SK-N-SH treated with all-trans-retinoic acid at 6 μM for 48 hours (cell line): ENCODE measurements around the gene CLK3.

ENCODE experiments used
- ATAC-seq: fragments of 200-7000 bp; cut with Tn5 transposase; 3 replicates; pipeline ENCODE4 v1.9.1; 2020; ENCODE audit warnings: mild to moderate bottlenecking, moderate library complexity
- ARNTL ChIP-seq: fragments of 450-650 bp; formaldehyde crosslinking; IDR thresholded peaks from 2 replicates; pipeline ENCODE4 v1.5.0; 2020; ENCODE audit warnings: low read depth, mild to moderate bottlenecking, moderate library complexity, borderline replicate concordance
- BACH2 ChIP-seq: fragments of 250-450 bp; sonication (Bioruptor Pico); IDR thresholded peaks from 2 replicates; pipeline ENCODE4 v1.9.0; 2021; ENCODE audit warnings: mild to moderate bottlenecking, borderline replicate concordance
- CSDC2 ChIP-seq: fragments of 250-450 bp; sonication (Bioruptor Pico); IDR thresholded peaks from 2 replicates; pipeline ENCODE4 v1.5.0; 2020; ENCODE audit warnings: mild to moderate bottlenecking, moderate library complexity
- GLIS3 ChIP-seq: fragments of 250-450 bp; sonication (Bioruptor Pico); IDR thresholded peaks from 2 replicates; pipeline ENCODE4 v1.5.0; 2020; ENCODE audit warnings: mild to moderate bottlenecking, moderate library complexity
- ISL1 ChIP-seq: fragments of 250-450 bp; sonication (Bioruptor Pico); IDR thresholded peaks from 2 replicates; pipeline ENCODE4 v2.1.2; 2022; ENCODE audit warnings: mild to moderate bottlenecking, moderate library complexity
- OSR1 ChIP-seq: fragments of 250-450 bp; sonication (Bioruptor Pico); IDR thresholded peaks from 2 replicates; pipeline ENCODE4 v1.8.0; 2022; ENCODE audit warnings: moderate library complexity, mild to moderate bottlenecking, inconsistent platforms
- PPARA ChIP-seq: fragments of 250-450 bp; sonication (Bioruptor Pico); IDR thresholded peaks from 2 replicates; pipeline ENCODE4 v1.5.0; 2020; ENCODE audit warnings: mild to moderate bottlenecking, borderline replicate concordance
- RARB ChIP-seq: fragments of 250-450 bp; sonication (Bioruptor Pico); IDR thresholded peaks from 2 replicates; pipeline ENCODE4 v1.8.0; 2021; ENCODE audit warnings: mild to moderate bottlenecking, moderate library complexity
- SNAI2 ChIP-seq: fragments of 250-450 bp; sonication (Bioruptor Pico); IDR thresholded peaks from 2 replicates; pipeline ENCODE4 v1.5.0; 2020; ENCODE audit warnings: mild to moderate bottlenecking, moderate library complexity
- TCF4 ChIP-seq: fragments of 250-450 bp; sonication (Bioruptor Pico); IDR thresholded peaks from 2 replicates; pipeline ENCODE4 v1.8.0; 2021; ENCODE audit warnings: mild to moderate bottlenecking, moderate library complexity, borderline replicate concordance
- TOX ChIP-seq: fragments of 250-450 bp; sonication (Bioruptor Pico); IDR thresholded peaks from 2 replicates; pipeline ENCODE4 v1.8.0; 2021; ENCODE audit warnings: mild to moderate bottlenecking, moderate library complexity, borderline replicate concordance
- ZC3H10 ChIP-seq: fragments of 250-450 bp; sonication (Bioruptor Pico); IDR thresholded peaks from 2 replicates; pipeline ENCODE4 v1.5.1; 2021; ENCODE audit warnings: mild to moderate bottlenecking, moderate library complexity
- ZFP3 ChIP-seq: fragments of 250-450 bp; sonication (Bioruptor Pico); IDR thresholded peaks from 2 replicates; pipeline ENCODE4 v1.5.0; 2020; ENCODE audit warnings: mild to moderate bottlenecking, moderate library complexity
- ZFP30 ChIP-seq: fragments of 450-650 bp; formaldehyde crosslinking; IDR thresholded peaks from 2 replicates; pipeline ENCODE4 v1.5.0; 2022; ENCODE audit warnings: mild to moderate bottlenecking, moderate library complexity
- ZNF70 ChIP-seq: fragments of 450-650 bp; formaldehyde crosslinking; IDR thresholded peaks from 2 replicates; pipeline ENCODE4 v1.5.0; 2020; ENCODE audit warnings: mild to moderate bottlenecking, moderate library complexity
- ZNF8 ChIP-seq: fragments of 450-650 bp; formaldehyde crosslinking; IDR thresholded peaks from 2 replicates; pipeline ENCODE4 v1.5.0; 2020; ENCODE audit warnings: mild to moderate bottlenecking, moderate library complexity
- TF ChIP-seq, protein P1 (sequence below): fragments of 250-450 bp; sonication (Bioruptor Pico); IDR thresholded peaks from 2 replicates; pipeline ENCODE4 v1.8.0; 2021; ENCODE audit warnings: low read depth, mild to moderate bottlenecking, moderate library complexity, borderline replicate concordance
- TF ChIP-seq, protein P2 (sequence below): fragments of 250-450 bp; sonication (Bioruptor Pico); IDR thresholded peaks from 2 replicates; pipeline ENCODE4 v1.8.0; 2020; ENCODE audit warnings: mild to moderate bottlenecking, moderate library complexity, borderline replicate concordance
- TF ChIP-seq, protein P3 (sequence below): fragments of 250-450 bp; sonication (Bioruptor Pico); IDR thresholded peaks from 2 replicates; pipeline ENCODE4 v1.5.0; 2020; ENCODE audit warnings: mild to moderate bottlenecking, moderate library complexity

The CLK3 gene

DNA sequence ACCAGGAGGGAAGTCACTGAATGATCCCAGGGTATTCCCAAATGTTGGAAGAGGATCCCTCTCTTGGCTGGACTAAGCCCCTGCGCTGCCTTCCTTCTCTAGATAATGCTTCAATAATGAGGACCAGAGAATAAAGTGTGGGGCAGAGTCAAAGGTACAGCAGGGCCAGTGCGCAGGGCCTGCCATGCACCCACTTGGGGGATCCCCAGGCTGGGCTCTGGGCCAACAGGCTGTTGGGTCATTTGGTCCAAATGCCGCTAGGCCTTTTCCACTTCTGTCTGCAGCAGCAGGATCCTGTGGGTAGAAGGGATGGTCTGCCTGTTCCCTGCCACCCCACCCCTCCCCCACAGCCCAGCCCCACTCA is 5.7 kb upstream of the CLK3 start:
- ATAC-seq, result no peak
- TF ChIP-seq ZNF8 (no peak), ZC3H10 (CRISPR knock-in tag) (no peak), OSR1 (CRISPR knock-in tag) (no peak), GLIS3 (CRISPR knock-in tag) (no peak), SNAI2 (CRISPR knock-in tag) (no peak), ZFP30 (CRISPR knock-in tag) (no peak), TCF4 (no peak), TOX (CRISPR knock-in tag) (no peak), PPARA (CRISPR knock-in tag) (no peak), BACH2 (CRISPR knock-in tag) (no peak), ARNTL (CRISPR knock-in tag) (no peak), ZFP3 (CRISPR knock-in tag) (no peak), ISL1 (CRISPR knock-in tag) (no peak), RARB (CRISPR knock-in tag) (no peak)
- TF ChIP-seq, protein P1, sequence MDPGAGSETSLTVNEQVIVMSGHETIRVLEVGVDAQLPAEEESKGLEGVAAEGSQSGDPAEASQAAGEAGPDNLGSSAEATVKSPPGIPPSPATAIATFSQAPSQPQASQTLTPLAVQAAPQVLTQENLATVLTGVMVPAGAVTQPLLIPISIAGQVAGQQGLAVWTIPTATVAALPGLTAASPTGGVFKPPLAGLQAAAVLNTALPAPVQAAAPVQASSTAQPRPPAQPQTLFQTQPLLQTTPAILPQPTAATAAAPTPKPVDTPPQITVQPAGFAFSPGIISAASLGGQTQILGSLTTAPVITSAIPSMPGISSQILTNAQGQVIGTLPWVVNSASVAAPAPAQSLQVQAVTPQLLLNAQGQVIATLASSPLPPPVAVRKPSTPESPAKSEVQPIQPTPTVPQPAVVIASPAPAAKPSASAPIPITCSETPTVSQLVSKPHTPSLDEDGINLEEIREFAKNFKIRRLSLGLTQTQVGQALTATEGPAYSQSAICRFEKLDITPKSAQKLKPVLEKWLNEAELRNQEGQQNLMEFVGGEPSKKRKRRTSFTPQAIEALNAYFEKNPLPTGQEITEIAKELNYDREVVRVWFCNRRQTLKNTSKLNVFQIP (CRISPR knock-in tag), result no peak
- TF ChIP-seq, protein P2, sequence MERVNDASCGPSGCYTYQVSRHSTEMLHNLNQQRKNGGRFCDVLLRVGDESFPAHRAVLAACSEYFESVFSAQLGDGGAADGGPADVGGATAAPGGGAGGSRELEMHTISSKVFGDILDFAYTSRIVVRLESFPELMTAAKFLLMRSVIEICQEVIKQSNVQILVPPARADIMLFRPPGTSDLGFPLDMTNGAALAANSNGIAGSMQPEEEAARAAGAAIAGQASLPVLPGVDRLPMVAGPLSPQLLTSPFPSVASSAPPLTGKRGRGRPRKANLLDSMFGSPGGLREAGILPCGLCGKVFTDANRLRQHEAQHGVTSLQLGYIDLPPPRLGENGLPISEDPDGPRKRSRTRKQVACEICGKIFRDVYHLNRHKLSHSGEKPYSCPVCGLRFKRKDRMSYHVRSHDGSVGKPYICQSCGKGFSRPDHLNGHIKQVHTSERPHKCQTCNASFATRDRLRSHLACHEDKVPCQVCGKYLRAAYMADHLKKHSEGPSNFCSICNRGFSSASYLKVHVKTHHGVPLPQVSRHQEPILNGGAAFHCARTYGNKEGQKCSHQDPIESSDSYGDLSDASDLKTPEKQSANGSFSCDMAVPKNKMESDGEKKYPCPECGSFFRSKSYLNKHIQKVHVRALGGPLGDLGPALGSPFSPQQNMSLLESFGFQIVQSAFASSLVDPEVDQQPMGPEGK (CRISPR knock-in tag), result no peak
- TF ChIP-seq, protein P3, sequence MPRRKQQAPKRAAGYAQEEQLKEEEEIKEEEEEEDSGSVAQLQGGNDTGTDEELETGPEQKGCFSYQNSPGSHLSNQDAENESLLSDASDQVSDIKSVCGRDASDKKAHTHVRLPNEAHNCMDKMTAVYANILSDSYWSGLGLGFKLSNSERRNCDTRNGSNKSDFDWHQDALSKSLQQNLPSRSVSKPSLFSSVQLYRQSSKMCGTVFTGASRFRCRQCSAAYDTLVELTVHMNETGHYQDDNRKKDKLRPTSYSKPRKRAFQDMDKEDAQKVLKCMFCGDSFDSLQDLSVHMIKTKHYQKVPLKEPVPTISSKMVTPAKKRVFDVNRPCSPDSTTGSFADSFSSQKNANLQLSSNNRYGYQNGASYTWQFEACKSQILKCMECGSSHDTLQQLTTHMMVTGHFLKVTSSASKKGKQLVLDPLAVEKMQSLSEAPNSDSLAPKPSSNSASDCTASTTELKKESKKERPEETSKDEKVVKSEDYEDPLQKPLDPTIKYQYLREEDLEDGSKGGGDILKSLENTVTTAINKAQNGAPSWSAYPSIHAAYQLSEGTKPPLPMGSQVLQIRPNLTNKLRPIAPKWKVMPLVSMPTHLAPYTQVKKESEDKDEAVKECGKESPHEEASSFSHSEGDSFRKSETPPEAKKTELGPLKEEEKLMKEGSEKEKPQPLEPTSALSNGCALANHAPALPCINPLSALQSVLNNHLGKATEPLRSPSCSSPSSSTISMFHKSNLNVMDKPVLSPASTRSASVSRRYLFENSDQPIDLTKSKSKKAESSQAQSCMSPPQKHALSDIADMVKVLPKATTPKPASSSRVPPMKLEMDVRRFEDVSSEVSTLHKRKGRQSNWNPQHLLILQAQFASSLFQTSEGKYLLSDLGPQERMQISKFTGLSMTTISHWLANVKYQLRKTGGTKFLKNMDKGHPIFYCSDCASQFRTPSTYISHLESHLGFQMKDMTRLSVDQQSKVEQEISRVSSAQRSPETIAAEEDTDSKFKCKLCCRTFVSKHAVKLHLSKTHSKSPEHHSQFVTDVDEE, result no peak

DNA sequence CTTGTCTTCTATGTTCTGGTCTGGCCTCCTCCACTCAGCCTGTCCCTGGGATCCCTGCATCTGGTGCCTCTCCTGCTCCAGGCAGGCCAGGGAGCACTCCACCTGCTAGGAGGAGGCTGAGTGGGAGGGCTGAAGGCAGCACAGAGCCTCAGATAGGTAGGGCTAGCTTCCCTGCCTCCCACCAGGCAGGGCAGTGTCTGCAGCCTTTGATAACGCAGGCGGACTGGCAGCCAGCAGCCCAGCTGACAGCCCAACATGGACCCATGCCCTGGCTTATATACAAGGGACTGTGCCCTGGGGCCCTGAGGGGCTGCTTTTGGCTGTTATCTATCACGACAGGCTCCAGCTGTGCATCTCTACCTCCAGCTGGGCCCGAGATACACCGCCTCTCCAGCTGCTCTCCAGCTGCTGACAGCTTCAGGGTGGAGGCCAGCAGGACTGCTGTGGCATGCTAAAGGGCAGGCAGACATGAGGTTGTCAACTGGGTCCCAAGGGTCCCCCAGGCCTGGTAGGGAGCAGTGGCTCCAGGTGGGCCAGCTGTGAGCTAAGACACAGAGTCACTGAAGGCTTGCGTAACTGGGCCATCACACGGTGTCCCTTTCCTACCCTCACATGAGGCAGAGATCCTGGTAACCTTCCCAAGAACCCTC is 5.2 kb upstream of the CLK3 start:
- TF ChIP-seq TCF4 (peak; percentile 25; the same call in 1 of the 2 replicates), ZNF70 (CRISPR knock-in tag) (peak; percentile 38; the same call in 1 of the 2 replicates)
- TF ChIP-seq, protein P2 (CRISPR knock-in tag), result no peak
- no peak for ATAC-seq

DNA sequence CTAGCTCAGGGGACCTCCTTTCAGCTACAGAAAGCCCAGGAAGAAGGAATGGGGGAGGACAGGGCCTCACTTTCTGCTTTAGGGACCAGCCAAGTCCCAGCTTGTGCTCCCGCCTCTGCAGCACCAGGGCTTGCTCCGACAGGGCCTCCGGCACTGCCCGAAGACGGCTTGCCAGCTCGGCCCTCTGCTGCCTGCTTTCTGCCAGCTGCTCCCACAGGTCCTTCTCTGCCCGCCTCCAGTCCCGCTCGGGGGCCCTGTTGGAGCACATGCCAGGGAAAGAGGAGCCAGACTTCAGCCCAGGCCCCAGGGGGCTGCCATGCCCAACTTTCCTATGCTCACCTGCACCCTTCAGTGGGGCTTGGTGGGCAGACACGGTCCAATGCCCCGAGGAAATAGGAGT is 4.3 kb upstream of the CLK3 start:
- ATAC-seq, result no peak
- TF ChIP-seq ARNTL (CRISPR knock-in tag), result no peak
- TF ChIP-seq, protein P2 (CRISPR knock-in tag), result no peak

DNA sequence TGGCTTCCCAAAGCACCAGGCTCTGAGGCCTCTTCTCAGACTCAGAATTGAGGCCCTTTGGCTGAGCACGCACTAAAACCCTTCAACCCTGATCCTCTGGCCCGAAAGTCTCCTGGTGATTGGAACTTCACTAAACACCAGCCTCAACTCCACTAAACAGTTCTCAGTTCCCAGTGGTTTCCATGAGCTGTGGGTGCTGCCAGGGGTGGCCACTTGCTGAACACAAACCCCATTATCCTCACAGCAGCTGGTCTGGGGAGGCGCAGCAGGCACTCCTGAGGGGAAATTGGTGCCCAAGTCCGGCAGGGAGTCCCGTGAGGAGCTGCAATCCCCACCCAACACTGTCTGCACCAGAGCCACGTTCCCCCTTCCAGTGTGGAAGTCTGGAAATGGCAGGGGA is 3.8 kb upstream of the CLK3 start:
- ATAC-seq, result no peak
- TF ChIP-seq ZNF70 (CRISPR knock-in tag), result no peak
- no peak for TF ChIP-seq OSR1 (CRISPR knock-in tag)
- no peak for TF ChIP-seq ZC3H10 (CRISPR knock-in tag)
- TF ChIP-seq, protein P3, result no peak
- TF ChIP-seq CSDC2 (CRISPR knock-in tag), result no peak
- TF ChIP-seq, protein P2 (CRISPR knock-in tag), result no peak
- no peak for TF ChIP-seq BACH2 (CRISPR knock-in tag)
- TF ChIP-seq RARB (CRISPR knock-in tag), result no peak
